Retinal pigment epithelial cell (primary cell): ENCODE data around the gene MKS1.

Experiments used
- DNase-seq: peaks from one replicate; pipeline ENCODE4 v3.0.0-alpha.2; 2010; ENCODE audit warnings: low read depth
- H3K4me3 ChIP-seq: 2 replicates; pipeline ENCODE4 v1.5.1; 2011; ENCODE audit warnings: mild to moderate bottlenecking, low read length, control low read depth, moderate library complexity
- TF ChIP-seq, protein P1 (sequence below): conservative IDR thresholded peaks from 2 replicates; pipeline ENCODE4 v1.5.1; 2011; ENCODE audit warnings: low read depth, low read length, control low read depth, inconsistent platforms

MKS1 gene

DNA sequence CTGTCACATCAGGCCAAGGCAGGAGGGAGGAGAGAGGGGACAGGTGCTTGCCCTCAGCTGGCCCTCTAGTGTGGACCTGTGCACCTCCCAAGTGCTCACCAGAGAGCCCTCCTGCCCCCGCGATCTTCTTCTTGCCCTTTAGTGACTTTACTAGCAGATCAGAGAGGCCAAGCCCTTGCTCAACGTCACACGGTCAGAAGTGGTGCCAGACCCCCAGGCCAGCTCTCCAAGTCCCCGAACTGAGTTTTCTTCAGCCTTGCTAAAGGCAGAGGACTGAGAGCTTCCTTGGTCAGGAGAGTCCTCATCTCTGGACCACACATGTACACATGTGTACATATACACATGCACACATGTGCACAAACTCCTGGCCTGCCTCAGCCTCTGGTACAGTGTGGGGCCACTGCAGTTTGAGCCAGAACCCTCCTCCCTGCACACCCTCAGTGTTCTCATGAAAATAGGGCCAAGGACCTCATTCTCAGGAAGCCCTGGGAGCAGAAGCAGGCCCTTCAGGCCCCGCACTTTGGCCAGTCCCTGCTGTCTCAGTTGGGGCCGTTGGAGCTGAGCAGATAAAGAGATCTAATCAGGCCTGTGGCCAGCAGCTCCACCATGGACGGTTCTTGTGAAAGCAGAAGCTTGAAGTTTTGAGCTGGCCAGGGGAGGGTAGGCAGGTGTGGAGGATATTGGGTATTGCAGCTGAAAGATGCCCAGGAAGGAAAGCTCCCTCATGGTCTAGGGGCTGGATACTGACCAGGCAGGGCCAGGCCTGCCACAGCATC lies 33.9 kb downstream of the MKS1 start:
- TF ChIP-seq, protein P1, sequence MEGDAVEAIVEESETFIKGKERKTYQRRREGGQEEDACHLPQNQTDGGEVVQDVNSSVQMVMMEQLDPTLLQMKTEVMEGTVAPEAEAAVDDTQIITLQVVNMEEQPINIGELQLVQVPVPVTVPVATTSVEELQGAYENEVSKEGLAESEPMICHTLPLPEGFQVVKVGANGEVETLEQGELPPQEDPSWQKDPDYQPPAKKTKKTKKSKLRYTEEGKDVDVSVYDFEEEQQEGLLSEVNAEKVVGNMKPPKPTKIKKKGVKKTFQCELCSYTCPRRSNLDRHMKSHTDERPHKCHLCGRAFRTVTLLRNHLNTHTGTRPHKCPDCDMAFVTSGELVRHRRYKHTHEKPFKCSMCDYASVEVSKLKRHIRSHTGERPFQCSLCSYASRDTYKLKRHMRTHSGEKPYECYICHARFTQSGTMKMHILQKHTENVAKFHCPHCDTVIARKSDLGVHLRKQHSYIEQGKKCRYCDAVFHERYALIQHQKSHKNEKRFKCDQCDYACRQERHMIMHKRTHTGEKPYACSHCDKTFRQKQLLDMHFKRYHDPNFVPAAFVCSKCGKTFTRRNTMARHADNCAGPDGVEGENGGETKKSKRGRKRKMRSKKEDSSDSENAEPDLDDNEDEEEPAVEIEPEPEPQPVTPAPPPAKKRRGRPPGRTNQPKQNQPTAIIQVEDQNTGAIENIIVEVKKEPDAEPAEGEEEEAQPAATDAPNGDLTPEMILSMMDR, result no peak
- no peak for DNase-seq
- no peak overlapping the region for H3K4me3 ChIP-seq

DNA sequence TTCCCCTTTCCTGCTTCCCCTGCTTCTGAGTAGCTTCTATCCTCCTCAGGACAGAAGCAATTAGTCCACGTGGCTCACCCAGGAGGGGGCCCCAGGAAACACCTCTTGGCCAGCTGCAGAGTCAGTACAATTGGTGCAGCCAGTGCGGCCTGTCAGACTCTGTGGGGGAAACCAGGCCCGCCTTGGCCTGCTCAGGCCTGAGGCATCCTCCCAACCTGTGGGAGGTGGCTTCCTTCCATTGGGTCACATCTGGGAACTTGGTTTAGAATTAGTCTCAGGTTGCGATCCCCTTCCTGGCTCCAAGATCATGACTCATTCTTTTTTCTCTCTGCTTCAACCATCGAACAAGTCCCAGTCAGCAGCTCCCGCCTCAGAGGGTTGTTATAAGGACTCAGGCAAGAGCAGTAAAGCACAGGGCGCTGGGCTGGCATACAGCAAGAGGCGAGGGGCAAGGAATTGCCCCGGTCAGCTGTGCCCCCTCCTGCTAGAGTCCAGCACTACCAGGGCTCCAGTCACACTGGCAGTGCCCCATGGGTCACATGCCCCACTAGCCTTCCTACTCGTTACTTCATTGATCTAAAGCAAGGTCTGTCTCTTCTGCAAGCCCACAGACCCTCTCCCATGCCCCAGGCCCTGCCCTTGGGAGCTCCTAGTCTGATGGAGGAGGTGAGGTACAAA lies 34.6 kb downstream of the MKS1 start:
- TF ChIP-seq, protein P1, result no peak
- no peak for DNase-seq
- H3K4me3 ChIP-seq, result no peak overlapping the region

DNA sequence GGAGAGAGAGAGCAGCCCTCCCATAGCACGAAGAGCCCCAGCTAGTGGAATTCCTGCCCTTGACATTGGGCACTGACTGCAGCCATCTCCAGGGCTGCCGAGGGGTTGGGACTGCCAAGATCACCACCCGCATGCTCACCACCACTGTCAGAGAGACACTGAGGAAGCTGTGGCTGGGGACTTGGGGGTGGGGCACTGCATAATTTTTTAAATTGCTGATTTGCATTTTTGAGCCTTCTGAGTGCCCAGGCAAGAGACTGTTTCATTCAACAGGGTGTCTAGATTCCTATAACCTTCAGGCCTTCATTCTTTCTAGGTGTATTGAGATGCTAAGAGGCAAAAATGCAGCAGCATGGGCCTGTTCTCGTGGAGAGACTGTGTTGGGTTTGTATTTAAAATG lies 35.5 kb downstream of the MKS1 start:
- DNase-seq, result no peak
- no peak overlapping the region for H3K4me3 ChIP-seq
- TF ChIP-seq, protein P1, result no peak

DNA sequence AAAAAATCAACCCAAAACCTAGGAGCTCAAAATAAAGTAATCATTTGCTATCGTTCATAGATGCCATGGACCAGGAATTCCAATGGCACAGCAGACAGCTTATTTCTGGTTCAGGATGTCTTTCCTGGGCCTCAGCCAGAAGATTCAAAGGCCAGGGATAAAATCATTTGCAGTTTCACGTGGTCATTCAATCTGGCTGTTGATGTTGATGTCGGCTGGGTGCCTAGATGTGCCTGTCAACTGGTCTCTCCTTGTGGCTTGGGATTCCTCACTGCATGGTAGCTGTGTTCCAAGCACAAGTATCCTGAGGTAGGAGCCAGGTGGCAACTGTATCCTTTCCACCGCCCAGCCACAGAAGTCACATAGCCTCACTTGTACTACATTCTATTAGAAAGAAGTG lies 37.3 kb downstream of the MKS1 start:
- TF ChIP-seq, protein P1, result no peak
- DNase-seq, result no peak
- H3K4me3 ChIP-seq, result no peak overlapping the region

DNA sequence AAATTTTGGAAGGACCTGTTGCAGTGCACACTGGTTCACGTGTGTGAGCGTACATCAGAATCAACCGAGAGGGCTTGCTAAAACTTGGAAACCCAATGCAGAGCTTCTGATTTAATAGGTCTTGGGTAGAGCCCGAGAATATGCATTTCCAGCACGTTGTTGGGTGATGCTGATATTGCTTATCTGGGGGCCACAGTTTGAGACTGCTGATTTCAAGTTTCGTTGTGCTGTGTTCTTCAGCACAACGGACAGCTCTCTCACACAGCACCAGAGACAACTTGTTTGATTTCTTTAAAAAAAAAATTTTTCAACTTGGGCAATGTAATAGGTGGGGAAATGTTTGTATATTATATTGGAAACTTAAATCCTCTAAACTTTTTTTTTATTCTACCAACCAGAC lies 42.9 kb downstream of the MKS1 start:
- DNase-seq, result no peak
- no peak overlapping the region for H3K4me3 ChIP-seq
- TF ChIP-seq, protein P1, result no peak

DNA sequence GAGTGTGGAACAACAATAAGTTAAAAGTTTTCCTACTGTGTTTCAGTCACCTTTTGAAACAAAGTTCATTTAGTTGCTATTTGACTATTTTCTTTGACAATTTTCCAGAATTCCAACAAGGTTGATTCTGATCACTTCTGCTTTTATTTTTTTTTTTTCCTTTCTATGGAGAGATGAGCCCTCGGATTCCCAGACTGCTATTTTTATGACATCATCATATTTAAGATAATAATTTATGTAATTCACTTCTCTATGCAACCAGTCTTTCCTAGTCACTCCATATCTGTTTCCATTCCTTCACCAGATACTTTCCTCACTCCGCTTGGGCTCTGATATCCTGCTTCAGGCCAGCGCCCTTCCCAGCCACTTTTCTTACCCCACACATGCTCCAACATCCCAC lies 44.2 kb downstream of the MKS1 start:
- DNase-seq, result no peak
- no peak overlapping the region for H3K4me3 ChIP-seq
- TF ChIP-seq, protein P1, result no peak
